ENCODE results near the gene SEMA3E. TPM values are rescaled to one million over a fixed set of nuclear protein-coding genes. Genes with fewer than 3 reads are reported as not detected.

The SEMA3E gene
- total RNA-seq, 2 donors from 2014 or later: 339 to 438 TPM

DNA sequence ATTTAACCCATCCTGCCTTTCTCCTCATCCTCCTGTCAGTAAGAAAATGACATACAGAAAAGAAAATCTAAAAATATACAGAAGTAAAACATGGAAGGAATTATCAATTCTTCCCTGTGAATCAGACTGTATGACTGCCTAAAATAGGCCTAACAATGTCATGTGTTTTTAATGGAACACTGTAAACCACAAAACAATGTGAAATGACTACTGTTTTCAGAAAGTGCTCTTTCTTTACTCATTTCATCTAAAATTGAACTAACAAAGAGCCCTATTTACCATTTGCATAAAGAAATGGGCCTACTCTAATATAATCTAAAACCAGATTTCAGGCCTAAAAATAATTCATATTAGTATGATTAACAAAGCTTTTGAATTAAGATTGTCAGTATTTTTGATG lies 35.7 kb downstream of the SEMA3E start:
- H3K27me3 Mint-ChIP-seq (ENCODE audit: insufficient read depth): no peaks in the 10 kb centered on the region
- H3K36me3 ChIP-seq (ENCODE audit: control insufficient read depth, insufficient read depth, low read length): peaks cover 22% of the 10 kb centered on the region
- peaks cover 13% of the 10 kb centered on the region for H3K4me1 Mint-ChIP-seq
- no peak overlapping the region for H3K4me3 ChIP-seq (ENCODE audit: low read length)
- H3K4me3 Mint-ChIP-seq: no peak overlapping the region
- no peak overlapping the region for H3K9ac ChIP-seq (ENCODE audit: extremely low read depth, low read length, poor library complexity, severe bottlenecking)
- H3K9me3 Mint-ChIP-seq: no peaks in the 10 kb centered on the region
- H3K9me3 ChIP-seq (ENCODE audit: control insufficient read depth, low read length): no peaks in the 10 kb centered on the region
- no peak overlapping the region for H3K27ac ChIP-seq (ENCODE audit: low read depth, low read length)
- H3K4me1 ChIP-seq (ENCODE audit: control insufficient read depth, insufficient read depth, low read length): no peaks in the 10 kb centered on the region
- peaks cover 7% of the 10 kb centered on the region for H3K36me3 Mint-ChIP-seq (ENCODE audit: low read depth)
- no peaks in the 10 kb centered on the region for H3K27me3 ChIP-seq (ENCODE audit: control insufficient read depth, insufficient read depth, low read length, poor library complexity, severe bottlenecking)
- no peak for DNase-seq
- H3K27ac Mint-ChIP-seq: no peak overlapping the region
- TF ChIP-seq, protein P1, sequence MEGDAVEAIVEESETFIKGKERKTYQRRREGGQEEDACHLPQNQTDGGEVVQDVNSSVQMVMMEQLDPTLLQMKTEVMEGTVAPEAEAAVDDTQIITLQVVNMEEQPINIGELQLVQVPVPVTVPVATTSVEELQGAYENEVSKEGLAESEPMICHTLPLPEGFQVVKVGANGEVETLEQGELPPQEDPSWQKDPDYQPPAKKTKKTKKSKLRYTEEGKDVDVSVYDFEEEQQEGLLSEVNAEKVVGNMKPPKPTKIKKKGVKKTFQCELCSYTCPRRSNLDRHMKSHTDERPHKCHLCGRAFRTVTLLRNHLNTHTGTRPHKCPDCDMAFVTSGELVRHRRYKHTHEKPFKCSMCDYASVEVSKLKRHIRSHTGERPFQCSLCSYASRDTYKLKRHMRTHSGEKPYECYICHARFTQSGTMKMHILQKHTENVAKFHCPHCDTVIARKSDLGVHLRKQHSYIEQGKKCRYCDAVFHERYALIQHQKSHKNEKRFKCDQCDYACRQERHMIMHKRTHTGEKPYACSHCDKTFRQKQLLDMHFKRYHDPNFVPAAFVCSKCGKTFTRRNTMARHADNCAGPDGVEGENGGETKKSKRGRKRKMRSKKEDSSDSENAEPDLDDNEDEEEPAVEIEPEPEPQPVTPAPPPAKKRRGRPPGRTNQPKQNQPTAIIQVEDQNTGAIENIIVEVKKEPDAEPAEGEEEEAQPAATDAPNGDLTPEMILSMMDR (conservative IDR thresholded peaks at IDR 0.05): no peak

DNA sequence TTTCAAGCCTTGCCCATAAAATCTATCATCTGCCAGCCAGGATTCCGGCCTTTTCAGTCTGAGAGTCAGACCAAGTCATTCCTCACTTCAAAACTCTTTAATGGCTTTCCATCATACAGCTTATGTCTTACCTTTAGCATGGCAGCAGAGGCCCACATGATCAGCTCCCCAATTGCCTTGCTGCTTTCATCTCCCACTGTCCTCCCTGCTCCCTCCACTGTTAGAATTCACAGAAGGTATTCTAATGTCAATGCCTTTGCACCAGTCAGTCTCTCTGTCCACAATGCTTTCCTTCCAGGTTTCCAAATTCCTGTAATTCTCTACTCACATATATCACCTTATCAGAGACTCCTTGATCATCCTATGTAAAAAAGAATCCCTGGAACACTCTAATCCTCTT lies 37.2 kb downstream of the SEMA3E start:
- Mint-ChIP-seq H3K27me3 (ENCODE audit: insufficient read depth) (no peaks in the 10 kb centered on the region), H3K36me3 (ENCODE audit: low read depth) (peaks cover 18% of the 10 kb centered on the region), H3K27ac (no peak overlapping the region), H3K9me3 (peaks cover under 1% of the 10 kb centered on the region), H3K4me3 (no peak overlapping the region), H3K4me1 (peaks cover 11% of the 10 kb centered on the region)
- peaks cover 27% of the 10 kb centered on the region for H3K36me3 ChIP-seq (ENCODE audit: control insufficient read depth, insufficient read depth, low read length)
- H3K4me3 ChIP-seq (ENCODE audit: low read length): no peak overlapping the region
- H3K4me1 ChIP-seq (ENCODE audit: control insufficient read depth, insufficient read depth, low read length): no peaks in the 10 kb centered on the region
- H3K27ac ChIP-seq (ENCODE audit: low read depth, low read length): no peak overlapping the region
- no peak overlapping the region for H3K9ac ChIP-seq (ENCODE audit: extremely low read depth, low read length, poor library complexity, severe bottlenecking)
- 94 to 100% methylated on average over 1 of the region's 1 CpG for WGBS, 2 experiments (ENCODE audit: insufficient coverage in 1 of 2, insufficient read length in 1 of 2)
- H3K9me3 ChIP-seq (ENCODE audit: control insufficient read depth, low read length): peaks cover 5% of the 10 kb centered on the region
- DNase-seq: peak; percentile 45
- no peaks in the 10 kb centered on the region for H3K27me3 ChIP-seq (ENCODE audit: control insufficient read depth, insufficient read depth, low read length, poor library complexity, severe bottlenecking)
- TF ChIP-seq, protein P1 (conservative IDR thresholded peaks at IDR 0.05): no peak

DNA sequence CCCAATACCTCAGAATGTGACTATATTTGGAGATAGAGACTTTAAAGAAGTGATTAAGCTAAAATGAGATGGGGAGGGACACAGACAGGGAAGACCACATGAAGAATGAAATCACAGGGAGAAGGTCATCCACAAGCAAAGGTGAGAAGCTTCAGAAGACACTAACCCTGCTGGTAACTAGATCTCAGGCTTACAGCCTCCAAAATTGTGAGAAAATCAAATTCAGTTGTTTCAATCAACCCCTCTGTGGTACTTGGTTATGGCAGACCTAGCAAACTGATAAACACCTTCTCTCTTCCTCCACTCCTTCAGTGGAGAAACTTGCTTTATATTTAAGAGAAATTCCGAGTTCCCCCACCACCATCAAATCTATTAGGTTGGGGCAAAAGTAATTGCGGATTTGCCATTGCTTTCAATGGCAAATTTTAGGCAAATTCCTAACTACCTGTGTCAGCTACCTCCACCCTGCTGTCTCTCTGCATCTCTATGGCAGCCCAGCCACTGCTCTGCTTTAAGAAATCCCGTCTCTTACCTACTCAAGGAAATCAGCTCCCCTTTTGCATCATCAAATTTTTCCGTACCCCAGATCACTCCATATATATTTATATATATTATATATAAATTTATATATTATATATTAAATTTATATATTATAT lies 38.2 kb downstream of the SEMA3E start:
- H3K27me3 Mint-ChIP-seq (ENCODE audit: insufficient read depth): no peaks in the 10 kb centered on the region
- peak; percentile 56 for DNase-seq
- peaks cover 28% of the 10 kb centered on the region for H3K36me3 ChIP-seq (ENCODE audit: control insufficient read depth, insufficient read depth, low read length)
- no peak overlapping the region for H3K4me3 ChIP-seq (ENCODE audit: low read length)
- no peak overlapping the region for H3K27ac ChIP-seq (ENCODE audit: low read depth, low read length)
- peaks cover 21% of the 10 kb centered on the region for H3K36me3 Mint-ChIP-seq (ENCODE audit: low read depth)
- H3K4me3 Mint-ChIP-seq: no peak overlapping the region
- H3K27me3 ChIP-seq (ENCODE audit: control insufficient read depth, insufficient read depth, low read length, poor library complexity, severe bottlenecking): no peaks in the 10 kb centered on the region
- H3K9me3 Mint-ChIP-seq: peaks cover 5% of the 10 kb centered on the region
- peaks cover 8% of the 10 kb centered on the region for H3K4me1 Mint-ChIP-seq
- 60 to 64% methylated on average over 1 to 3 of the region's 4 CpGs for WGBS, 2 experiments (ENCODE audit: insufficient coverage in 1 of 2, insufficient read length in 1 of 2)
- TF ChIP-seq, protein P1 (conservative IDR thresholded peaks at IDR 0.05): no peak
- peaks cover 11% of the 10 kb centered on the region for H3K9me3 ChIP-seq (ENCODE audit: control insufficient read depth, low read length)
- H3K9ac ChIP-seq (ENCODE audit: extremely low read depth, low read length, poor library complexity, severe bottlenecking): no peak overlapping the region
- no peaks in the 10 kb centered on the region for H3K4me1 ChIP-seq (ENCODE audit: control insufficient read depth, insufficient read depth, low read length)
- no peak overlapping the region for H3K27ac Mint-ChIP-seq
